ENCODE results near the gene DDX17. TPM values are rescaled to one million over a fixed set of nuclear protein-coding genes. Genes with fewer than 3 reads are reported as not detected.

The DDX17 gene
- total and polyA plus RNA-seq, 10 of the 15 experiments (the other 5 are each of a cell fraction or from before 2014, with no cell fraction given): 25.2 to 778 (median 266) TPM

DNA sequence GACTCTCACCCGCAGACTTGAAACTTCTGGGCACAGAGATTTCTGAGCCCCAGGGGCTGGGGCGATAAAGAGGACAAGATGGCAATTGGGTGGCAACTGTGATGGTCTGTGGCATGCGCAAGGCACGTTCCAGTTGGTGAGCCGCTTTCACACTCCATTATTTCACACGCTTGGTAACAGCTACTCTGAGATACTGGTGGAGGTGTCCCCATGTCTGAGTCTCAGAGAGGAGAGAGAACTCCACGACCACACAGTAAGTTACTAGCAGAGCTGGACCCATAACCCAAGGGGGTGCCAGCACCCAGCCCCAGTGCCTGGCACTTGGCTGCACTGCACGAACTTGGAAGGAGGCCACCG, 45.1 kb downstream of the DDX17 start:
- ChIA-PET SMC1A (ENCODE audit: uncharacterized antibody, unreplicated experiment) (no interaction called here), RAD21 (ENCODE audit: unreplicated experiment) (no interaction called here), POLR2A (interaction anchor here (0.5 kb wide), 1 partner anchor 18 kb away, joined by 4 read pairs; no protein-coding TSS in a partner anchor), CTCF (no interaction called here)
- BruUV-seq (replicated peaks): no TSS peak
- Histone ChIP-seq H3K9me3 (replicated peaks; ENCODE audit: control insufficient read depth, insufficient read depth, low read length) (no peaks in the 10 kb centered on the region), H3K4me3 (no peak overlapping the region), H2AFZ (ENCODE audit: control insufficient read depth, low read depth, low read length) (no peak overlapping the region), H3K79me2 (ENCODE audit: control insufficient read depth, insufficient read depth, low read length) (no peaks in the 10 kb centered on the region), H3K36me3 (ENCODE audit: control insufficient read depth in 2 of 2, insufficient read depth in 2 of 2, low read length in 1 of 2) (no peaks in the 10 kb centered on the region), H3K4me2 (ENCODE audit: control insufficient read depth, insufficient read depth) (no peak overlapping the region), H3K9ac (ENCODE audit: control insufficient read depth, insufficient read depth, low read length) (no peak overlapping the region), H4K20me1 (ENCODE audit: control insufficient read depth, insufficient read depth) (no peaks in the 10 kb centered on the region), H3K27me3 (replicated peaks in 1 of 2; ENCODE audit: control insufficient read depth in 2 of 2, insufficient read depth in 2 of 2, low read length in 1 of 2) (peaks cover 12 to 17% of the 10 kb centered on the region in 2 experiments), H3K27ac (ENCODE audit: control insufficient read depth, insufficient read depth) (no peak overlapping the region), H3K4me1 (ENCODE audit: control insufficient read depth, insufficient read depth, low read length) (no peaks in the 10 kb centered on the region)
- in situ Hi-C loops (cut with MboI) (no loop called here), intact Hi-C loops (cut with micrococcal nuclease; ENCODE audit: unreplicated experiment) (no loop called here)
- FAIRE-seq (no peak), ATAC-seq (peak; percentile 11; the same call in 2 of the 3 replicates), DNase-seq (ENCODE audit: low read depth, low spot score) (no peak)
- TF ChIP-seq LARP7 (IDR thresholded peaks at IDR 0.05): no peak
- WGBS (ENCODE audit: insufficient coverage, insufficient replicate concordance, low lambda C conversion rate, missing lambda C conversion rate): 47% methylated on average over 9 of the region's 9 CpGs

DNA sequence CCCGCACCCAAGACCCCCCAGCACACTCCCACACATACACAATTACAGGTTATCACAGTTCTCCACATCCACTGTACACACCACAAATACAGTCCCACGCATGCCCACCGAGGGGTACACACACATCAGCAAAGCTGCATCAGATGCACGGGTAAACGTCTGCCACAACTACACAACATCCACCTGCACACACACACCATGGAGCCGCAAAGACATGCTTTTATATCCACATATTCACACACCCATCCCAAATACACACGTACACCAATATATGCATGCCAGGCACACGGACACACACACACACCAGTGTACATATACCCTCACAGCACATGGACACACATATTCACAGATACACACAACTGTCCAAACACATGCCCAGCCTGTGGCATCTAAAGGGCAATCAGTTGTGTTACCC, 45.7 kb downstream of the DDX17 start:
- Histone ChIP-seq H2AFZ (ENCODE audit: control insufficient read depth, low read depth, low read length) (no peak overlapping the region), H4K20me1 (ENCODE audit: control insufficient read depth, insufficient read depth) (no peaks in the 10 kb centered on the region), H3K79me2 (ENCODE audit: control insufficient read depth, insufficient read depth, low read length) (no peaks in the 10 kb centered on the region), H3K4me3 (no peak overlapping the region), H3K27me3 (replicated peaks in 1 of 2; ENCODE audit: control insufficient read depth in 2 of 2, insufficient read depth in 2 of 2, low read length in 1 of 2) (peaks cover 12 to 17% of the 10 kb centered on the region in 2 experiments), H3K9me3 (replicated peaks; ENCODE audit: control insufficient read depth, insufficient read depth, low read length) (no peaks in the 10 kb centered on the region), H3K4me1 (ENCODE audit: control insufficient read depth, insufficient read depth, low read length) (no peaks in the 10 kb centered on the region), H3K9ac (ENCODE audit: control insufficient read depth, insufficient read depth, low read length) (no peak overlapping the region), H3K27ac (ENCODE audit: control insufficient read depth, insufficient read depth) (no peak overlapping the region), H3K36me3 (ENCODE audit: control insufficient read depth in 2 of 2, insufficient read depth in 2 of 2, low read length in 1 of 2) (no peaks in the 10 kb centered on the region), H3K4me2 (ENCODE audit: control insufficient read depth, insufficient read depth) (no peak overlapping the region)
- ChIA-PET CTCF (no interaction called here), POLR2A (no interaction called here), RAD21 (ENCODE audit: unreplicated experiment) (no interaction called here), SMC1A (ENCODE audit: uncharacterized antibody, unreplicated experiment) (no interaction called here)
- TF ChIP-seq ZBED1 (IDR thresholded peaks at IDR 0.05; ENCODE audit: borderline replicate concordance): no peak
- TF ChIP-seq, protein P1, sequence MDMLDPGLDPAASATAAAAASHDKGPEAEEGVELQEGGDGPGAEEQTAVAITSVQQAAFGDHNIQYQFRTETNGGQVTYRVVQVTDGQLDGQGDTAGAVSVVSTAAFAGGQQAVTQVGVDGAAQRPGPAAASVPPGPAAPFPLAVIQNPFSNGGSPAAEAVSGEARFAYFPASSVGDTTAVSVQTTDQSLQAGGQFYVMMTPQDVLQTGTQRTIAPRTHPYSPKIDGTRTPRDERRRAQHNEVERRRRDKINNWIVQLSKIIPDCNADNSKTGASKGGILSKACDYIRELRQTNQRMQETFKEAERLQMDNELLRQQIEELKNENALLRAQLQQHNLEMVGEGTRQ (IDR thresholded peaks at IDR 0.05; ENCODE audit: borderline replicate concordance, low read depth, low read length): no peak
- no peak for TF ChIP-seq KAT2A (conservative IDR thresholded peaks at IDR 0.05; ENCODE audit: control insufficient read depth, low read depth, low read length)
- TF ChIP-seq, protein P2, sequence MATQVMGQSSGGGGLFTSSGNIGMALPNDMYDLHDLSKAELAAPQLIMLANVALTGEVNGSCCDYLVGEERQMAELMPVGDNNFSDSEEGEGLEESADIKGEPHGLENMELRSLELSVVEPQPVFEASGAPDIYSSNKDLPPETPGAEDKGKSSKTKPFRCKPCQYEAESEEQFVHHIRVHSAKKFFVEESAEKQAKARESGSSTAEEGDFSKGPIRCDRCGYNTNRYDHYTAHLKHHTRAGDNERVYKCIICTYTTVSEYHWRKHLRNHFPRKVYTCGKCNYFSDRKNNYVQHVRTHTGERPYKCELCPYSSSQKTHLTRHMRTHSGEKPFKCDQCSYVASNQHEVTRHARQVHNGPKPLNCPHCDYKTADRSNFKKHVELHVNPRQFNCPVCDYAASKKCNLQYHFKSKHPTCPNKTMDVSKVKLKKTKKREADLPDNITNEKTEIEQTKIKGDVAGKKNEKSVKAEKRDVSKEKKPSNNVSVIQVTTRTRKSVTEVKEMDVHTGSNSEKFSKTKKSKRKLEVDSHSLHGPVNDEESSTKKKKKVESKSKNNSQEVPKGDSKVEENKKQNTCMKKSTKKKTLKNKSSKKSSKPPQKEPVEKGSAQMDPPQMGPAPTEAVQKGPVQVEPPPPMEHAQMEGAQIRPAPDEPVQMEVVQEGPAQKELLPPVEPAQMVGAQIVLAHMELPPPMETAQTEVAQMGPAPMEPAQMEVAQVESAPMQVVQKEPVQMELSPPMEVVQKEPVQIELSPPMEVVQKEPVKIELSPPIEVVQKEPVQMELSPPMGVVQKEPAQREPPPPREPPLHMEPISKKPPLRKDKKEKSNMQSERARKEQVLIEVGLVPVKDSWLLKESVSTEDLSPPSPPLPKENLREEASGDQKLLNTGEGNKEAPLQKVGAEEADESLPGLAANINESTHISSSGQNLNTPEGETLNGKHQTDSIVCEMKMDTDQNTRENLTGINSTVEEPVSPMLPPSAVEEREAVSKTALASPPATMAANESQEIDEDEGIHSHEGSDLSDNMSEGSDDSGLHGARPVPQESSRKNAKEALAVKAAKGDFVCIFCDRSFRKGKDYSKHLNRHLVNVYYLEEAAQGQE (IDR thresholded peaks at IDR 0.05; ENCODE audit: low read depth, low read length): no peak
- no peak for TF ChIP-seq TCF7 (IDR thresholded peaks at IDR 0.05; ENCODE audit: borderline replicate concordance)
- TF ChIP-seq NFYA (IDR thresholded peaks at IDR 0.05; ENCODE audit: borderline replicate concordance, low read depth, low read length): no peak
- ATAC-seq: no peak
- WGBS (ENCODE audit: insufficient coverage, insufficient replicate concordance, low lambda C conversion rate, missing lambda C conversion rate): 28% methylated on average over 8 of the region's 8 CpGs
- intact Hi-C loops (cut with micrococcal nuclease; ENCODE audit: unreplicated experiment) (no loop called here), in situ Hi-C loops (cut with MboI) (no loop called here)
- no TSS peak for BruUV-seq (replicated peaks)
- DNase-seq (ENCODE audit: low read depth, low spot score): no peak
- no peak for FAIRE-seq
